CD4-positive, alpha-beta T cell treated with Interleukin-15 for 4 hours (primary cell): Measurements from ENCODE around the gene COPS7A.

Experiments used
- DNase-seq: peaks from one replicate; pipeline ENCODE4 v3.0.0-alpha.2; 2020; ENCODE audit warnings: low spot score

COPS7A gene

DNA sequence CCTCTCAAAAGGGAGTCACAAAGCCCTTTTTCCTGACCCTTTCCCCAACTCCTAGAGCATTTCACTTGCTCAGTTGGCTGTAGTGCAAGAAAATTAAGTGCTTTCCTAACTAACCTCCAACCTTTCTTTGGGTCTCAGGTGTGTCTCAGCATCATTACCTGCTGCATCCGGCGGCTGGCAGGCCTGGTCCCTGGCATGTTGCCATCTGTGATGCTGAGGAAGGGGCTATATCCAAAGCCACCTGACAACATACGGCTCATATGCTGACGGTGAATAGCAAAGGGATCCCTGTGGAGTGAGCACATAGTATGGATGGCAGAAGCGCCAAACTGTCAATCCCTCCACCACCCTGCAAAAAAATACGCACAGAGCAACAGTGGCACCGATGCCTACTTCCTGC is 27.9 kb downstream of the COPS7A start:
- DNase-seq = no peak

DNA sequence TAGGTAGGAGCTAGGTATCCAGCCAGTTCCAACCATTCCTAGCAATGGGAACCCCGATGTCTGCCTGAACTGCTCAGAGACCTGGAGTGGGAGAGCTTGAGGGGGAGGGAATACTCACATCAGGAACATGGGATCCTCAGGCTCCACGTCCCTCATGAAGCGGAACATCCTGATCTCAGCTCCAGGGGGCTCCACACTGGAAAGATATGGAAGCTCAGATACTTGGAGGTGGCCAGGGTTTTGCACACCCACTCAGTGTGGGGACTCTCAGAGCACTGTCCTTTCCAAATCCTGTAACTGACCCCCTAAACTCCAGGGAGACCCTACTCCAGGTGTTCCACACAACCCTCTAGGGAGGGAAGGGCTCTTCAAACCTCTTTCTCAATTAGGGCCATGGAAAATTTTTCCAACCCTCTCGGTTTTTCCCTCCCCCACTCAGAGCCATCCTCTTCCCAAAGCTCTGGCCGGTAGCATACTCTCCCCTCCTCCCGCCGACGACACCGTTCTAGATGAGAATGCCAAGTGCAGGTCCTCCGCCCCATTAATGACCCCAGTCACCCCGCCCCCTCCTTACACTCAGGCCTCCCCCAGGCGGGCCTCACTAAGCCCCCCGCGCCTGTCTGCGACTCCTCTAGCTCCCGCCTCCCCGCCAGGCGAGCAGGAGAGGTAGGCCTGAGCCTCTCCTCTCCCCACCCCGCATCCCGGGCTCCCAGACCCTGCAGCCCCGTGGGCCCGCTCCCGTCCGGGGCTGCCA is 28.5 kb downstream of the COPS7A start:
- no peak for DNase-seq

DNA sequence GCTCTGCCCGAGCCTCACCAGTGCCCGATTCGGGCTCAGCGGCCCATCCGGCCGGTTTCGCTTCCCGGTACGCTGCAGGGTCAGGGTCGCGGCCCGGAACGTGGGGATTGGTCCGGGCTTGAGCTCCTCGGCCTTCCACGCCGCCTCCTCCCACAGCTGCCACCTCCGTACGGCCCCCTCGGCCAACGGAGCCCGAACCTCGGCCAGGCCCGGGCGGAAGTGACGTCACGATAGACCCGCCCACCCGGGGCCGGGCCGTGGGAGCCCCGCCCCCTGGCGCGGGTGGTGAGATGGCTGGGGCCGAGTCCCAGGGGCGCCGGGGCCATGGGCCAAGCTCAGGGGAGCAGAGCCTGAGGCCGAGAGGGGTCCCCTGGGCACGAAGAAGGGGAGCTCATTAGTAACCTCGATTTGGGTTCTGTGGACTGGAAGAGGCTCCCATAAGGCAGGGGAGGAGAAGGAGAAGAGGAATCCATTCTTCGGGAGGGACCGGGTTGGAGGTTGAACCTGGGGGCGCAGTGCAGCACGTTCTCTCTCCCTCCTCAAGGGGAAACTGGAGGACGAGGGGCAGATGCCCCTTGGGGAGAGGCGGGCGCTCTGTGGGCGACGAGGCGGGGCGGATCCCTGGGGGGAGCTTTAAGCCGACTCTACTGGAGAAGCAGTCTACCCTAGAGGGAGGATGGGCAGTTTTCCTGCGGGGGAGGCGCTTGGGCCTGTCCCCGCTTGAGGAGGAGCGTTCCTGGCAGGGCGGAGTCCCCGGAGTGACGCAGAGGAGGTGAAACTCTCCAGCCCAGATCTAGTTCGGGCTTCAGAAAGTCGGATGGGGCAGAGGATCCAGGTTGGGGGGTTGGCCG is 29.3 kb downstream of the COPS7A start, which contains the start of gene MLF2:
Gene MLF2, minus strand, starts transcription at position 221 of the 851 bp plus-strand sequence. CDS start 807 bp downstream, outside the sequence.
- peak; percentile 97 for DNase-seq

DNA sequence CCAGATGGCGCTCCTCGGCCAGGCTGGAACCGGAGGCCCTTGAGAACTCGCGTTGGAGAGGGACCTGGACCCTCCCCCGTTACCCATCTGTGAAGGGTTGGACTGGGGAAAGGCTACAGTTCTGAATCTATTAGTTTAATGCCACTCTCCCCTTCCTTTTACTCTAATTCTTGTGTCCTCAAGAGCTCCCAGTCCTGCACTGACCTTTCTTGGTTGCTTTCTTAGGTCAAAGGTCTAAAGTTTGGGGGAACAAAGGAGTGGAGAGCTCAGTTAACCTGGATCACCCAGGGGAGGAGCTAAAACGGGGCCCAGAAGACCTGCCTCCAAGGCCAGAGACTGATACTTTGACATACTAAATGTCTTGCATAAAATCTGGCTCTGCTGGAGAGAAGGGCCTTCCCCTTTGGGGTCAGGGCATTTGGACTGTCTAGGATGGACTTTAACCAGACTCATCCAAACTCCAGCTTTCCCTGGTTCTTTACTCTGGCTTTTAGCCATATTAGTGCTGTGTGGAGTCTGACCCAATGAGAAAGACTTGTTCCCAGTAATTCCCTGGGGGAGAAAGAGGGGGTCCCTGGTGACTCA is 30.0 kb downstream of the COPS7A start:
- DNase-seq = no peak

DNA sequence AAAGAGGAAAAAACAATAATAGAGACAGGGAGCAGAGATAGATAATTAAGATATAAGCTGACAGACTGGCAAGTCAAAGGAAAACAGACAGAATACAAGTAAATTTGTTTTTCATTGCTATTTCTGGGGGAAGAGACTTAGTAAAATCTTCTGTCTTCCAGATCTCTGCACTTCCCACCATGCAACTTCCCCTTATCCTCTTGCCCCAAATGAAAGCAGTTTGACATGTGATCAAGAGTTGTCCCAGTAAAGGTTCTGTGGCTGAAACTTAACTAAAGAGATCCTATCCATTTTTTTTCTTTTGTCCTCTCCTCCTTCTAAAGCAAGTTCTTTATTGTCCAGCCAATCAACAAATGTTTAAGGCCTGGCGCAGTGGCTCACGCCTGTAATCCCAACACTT is 30.6 kb downstream of the COPS7A start:
- no peak for DNase-seq

DNA sequence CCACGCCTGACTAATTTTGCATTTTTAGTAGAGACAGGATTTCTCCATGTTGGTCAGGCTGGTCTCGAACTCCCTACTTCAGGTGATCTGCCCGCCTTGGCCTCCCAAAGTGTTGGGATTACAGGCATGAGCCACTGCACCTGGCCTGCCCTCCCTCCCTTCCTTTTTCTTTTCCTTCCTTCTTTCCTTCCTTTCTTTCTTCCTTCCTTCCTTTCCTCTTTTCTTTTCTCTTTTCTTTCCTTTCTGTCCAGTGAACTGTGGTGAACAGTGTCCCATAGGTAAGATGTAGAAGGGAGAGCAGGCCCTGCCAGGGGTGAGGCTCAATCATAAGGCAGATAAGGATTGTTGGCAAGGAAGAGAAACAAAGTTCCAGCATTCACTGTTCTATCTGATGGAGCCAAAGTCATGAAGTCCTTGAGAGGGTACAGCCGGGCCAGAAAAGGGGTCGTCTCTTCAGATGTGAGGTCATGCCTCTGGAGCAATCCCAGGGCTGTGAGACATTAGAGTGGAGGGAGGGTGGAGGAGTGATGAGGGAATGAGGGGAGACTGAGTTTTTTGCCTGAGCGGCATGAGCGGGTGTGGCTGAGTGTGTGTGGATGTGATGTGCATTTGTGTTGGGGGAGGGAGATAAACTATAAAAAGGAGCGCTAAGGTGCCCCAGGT is 33.3 kb downstream of the COPS7A start:
- DNase-seq = no peak

DNA sequence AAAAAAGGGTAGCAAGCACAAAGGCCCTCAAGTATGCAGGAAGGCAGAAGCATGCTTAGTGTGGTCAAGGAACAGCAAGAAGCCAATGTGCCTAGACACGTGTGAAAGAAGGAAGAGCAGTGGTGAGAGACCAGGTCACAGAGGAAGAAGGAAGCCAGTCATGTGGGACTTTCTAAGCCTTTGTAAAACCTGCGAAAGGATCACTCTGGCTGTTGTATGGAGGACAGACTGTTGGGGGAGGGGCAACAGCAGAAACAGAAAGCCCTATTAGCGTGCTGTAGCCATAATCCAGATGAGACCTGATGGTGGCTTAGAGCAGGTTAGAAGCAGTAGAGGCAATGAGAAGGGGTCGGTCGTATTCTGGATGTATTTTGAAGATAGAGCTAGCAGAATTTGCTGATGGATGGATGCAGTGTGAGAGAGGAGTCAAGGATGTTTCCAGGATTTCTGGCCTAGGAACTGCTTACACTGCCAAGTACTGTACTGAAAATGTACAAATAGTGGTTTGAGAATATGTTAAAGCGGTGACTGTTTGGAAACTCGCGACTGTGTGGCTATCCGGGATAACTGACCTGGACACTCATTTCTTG is 34.8 kb downstream of the COPS7A start:
- no peak for DNase-seq

DNA sequence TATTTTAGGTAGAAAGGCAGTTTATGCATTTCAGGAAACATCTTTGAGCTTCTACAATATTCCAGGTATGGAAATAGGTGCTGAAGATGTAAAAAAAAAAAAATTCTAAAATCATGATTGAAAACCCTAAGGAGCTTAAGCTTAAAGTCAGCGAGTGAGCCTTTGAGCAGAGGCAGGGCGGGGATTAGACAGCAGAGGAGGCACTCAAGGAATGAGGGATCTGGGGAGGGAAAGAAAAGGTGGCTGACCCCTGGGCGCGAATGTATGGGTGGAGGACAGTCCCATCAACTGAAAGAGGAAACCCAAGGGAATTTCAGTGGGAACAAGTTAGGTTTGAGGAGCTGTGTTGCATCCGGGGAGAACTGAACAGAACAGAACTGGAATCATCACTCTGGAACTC is 35.9 kb downstream of the COPS7A start:
- DNase-seq = no peak

DNA sequence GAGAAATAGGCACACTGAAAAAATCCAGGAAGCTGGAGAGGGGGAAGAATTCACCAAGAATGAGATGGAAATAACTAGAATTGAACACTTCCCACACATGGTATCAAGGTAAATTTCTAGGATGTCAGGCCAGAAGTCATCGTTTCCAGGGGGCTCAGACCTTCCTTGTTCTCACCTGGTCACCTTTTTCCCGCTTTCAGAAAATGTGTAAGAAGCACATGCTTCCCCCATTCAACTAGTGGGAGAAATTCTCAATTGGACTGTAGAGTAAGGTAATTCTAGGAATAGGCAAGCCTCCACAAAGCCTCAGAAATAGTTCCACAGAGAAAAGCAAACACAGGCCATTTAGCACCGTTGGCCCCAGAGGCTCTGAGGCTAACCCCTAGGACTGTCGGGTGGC is 39.5 kb downstream of the COPS7A start:
- no peak for DNase-seq

GRCh38 chr12:6764011-6764828 is 40.4 kb downstream of the COPS7A start:
- peak; percentile 72 for DNase-seq

- no peak for DNase-seq
These were observed 41.3 kb downstream of the COPS7A start for GRCh38 chr12:6765048-6765633.

GRCh38 chr12:6765634-6766581 is 42.1 kb downstream of the COPS7A start, which contains the start of gene PTMS:
Gene PTMS (plus strand): TSS chr12:6766363. CDS start chr12:6766706, 343 bp downstream.
- DNase-seq = no peak

DNA sequence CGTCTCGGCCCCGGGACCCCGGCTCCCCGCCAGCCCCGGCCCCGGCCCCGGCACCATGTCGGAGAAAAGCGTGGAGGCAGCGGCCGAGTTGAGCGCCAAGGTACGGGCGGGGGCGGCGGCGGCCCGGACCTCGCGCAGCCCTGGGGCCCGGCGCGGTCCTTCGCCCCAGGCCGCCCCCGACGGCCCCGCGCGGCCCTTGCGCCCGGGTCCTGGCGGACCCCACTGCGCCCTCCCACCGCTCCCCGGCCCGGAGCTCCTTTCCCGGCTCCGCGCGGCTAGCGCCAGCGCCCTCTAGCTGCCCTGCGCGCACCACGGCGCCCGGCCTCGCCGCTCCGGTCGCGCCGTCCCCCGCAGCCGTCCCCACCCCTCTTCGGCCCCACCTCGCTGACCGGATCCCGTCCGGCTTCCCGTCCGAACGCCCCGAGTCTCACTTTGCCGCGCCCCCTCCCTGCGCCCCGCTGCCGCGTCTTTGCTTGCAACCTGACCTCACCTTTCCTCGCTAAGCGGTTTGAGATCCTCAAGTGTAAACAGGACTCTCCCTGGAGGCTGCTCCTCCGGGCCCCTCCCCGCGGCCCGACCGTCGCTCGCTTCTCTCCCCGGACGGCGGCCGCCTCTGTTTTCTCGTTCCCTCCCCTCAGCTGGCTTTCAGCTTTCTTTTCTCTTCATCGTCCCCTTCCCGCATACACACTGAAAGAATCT is 43.0 kb downstream of the COPS7A start:
- DNase-seq = peak; percentile 40

GRCh38 chr12:6767353-6768319 is 43.8 kb downstream of the COPS7A start:
- DNase-seq = no peak

DNA sequence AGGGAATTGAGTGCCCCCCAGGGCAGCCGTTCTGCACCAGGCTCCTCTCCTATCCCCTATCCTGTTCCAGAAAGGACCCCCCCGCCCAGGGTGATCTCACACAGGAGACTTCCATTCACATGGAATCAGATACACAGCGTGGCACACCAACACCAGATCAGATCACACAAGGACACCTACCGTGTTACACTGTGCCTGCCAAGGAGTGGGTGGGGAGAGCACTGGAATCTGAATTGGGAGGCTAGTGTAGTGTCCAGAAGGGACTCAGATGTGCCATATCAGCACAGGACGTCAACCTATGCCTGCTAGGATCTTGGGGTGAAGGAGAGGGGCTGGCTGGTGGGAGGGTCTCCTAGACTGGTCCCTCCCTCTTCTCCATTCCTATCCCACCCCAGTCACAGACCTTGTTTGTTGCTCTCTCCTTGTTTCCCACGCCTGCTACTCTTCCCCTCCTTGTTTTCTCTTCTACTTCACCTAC is 44.6 kb downstream of the COPS7A start:
- DNase-seq = no peak

DNA sequence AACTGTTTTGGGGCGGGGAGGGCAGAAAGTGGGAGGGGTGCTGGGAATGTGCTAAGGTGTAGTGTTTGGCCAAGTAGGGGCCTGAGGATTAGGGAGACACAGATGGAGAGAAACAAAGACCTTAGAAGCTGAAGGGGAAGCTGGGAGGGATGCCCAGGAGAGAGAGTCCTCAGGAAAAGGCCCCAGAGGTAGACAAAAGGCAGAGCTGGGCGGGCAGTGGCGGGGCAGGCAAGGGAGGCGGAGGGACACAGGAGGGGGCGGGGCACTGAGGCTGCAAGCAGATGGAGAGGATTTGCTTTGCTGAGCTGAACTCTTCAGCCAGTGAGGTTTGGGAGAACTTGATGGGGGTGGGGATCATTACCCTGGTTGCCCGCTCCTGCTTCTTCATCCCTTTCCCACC is 45.1 kb downstream of the COPS7A start:
- DNase-seq = no peak

DNA sequence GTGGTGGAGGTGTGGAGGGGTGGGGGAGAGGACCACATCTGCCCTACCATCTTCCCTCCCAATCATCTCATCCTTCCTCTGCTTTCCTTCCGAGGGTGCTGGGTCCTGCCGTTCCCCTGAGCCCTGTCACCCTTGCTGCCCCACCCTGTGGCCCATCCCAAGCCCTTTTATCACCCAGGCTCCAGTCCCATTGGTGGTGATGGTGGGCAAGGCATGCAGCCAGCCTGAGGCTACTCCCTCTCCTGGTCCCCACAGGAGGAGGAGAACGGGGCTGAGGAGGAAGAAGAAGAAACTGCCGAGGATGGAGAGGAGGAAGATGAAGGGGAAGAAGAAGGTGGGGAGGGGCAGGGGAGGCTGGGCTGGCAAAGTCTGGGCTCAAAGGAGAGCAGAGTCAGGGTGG is 45.8 kb downstream of the COPS7A start:
- no peak for DNase-seq
